Mesothelial cell of epicardium (in vitro differentiated cells): ENCODE results near the gene SOX13. TPM values are rescaled to one million over a fixed set of nuclear protein-coding genes. Genes with fewer than 3 reads are reported as not detected.

ENCODE experiments used
- DNase-seq, 2 experiments: peaks; one replicate each; pipeline ENCODE4 v3.0.0; 2021; ENCODE audit warnings: low spot score in 2 of 2; ENCODE audit not compliant: unreplicated experiment in 2 of 2
- H3K27ac Mint-ChIP-seq: 2 replicates; pipeline ENCODE4 v1.8.0; 2021; ENCODE audit warnings: mixed read lengths
- H3K27me3 Mint-ChIP-seq: 2 replicates; pipeline ENCODE4 v1.8.0; 2021; ENCODE audit warnings: low read depth, mixed read lengths
- H3K36me3 Mint-ChIP-seq: 2 replicates; pipeline ENCODE4 v1.8.0; 2021; ENCODE audit warnings: mixed read lengths
- H3K4me1 Mint-ChIP-seq: 2 replicates; pipeline ENCODE4 v1.8.0; 2021; ENCODE audit warnings: mixed read lengths
- H3K4me3 Mint-ChIP-seq: 2 replicates; pipeline ENCODE4 v1.8.0; 2021; ENCODE audit warnings: mild to moderate bottlenecking, moderate library complexity, mixed read lengths
- H3K9me3 Mint-ChIP-seq: 2 replicates; pipeline ENCODE4 v1.8.0; 2021; ENCODE audit warnings: mixed read lengths
- total RNA-seq: library from RNA; stranded (reverse); gene quantifications from 3 replicates; pipeline ENCODE4 v1.2.1, GENCODE V29; 2021
- TF ChIP-seq, protein P1 (sequence below): fragments of 200-600 bp; sonication (generic); IDR thresholded peaks from one replicate; pipeline ENCODE4 v1.5.0; 2021; ENCODE audit warnings: antibody characterized with exemption; ENCODE audit not compliant: unreplicated experiment

The SOX13 gene
- total RNA-seq, 1 donor from 2014 or later: 61.7 TPM

DNA sequence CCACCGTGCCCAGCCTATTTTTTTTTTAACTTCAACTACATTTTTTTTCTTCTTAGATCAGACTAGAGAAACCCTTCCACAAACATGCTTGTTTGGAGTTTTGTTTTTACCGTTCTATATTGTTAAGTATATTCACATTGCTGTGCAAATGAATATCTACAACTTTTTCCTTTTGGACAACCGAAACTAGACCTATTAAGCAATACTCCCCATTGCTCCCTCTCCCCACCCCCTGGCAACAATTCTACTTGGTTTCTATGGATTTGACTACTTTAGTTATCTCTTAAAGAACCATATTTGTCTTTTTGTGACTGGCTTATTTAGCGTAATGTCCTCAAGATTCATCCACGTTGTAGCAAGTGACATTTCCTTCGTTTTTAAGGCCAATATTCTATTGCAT, 59.8 kb downstream of the SOX13 start:
- Mint-ChIP-seq H3K4me1 (peaks cover 26% of the 10 kb centered on the region), H3K36me3 (peaks cover 9% of the 10 kb centered on the region), H3K9me3 (no peaks in the 10 kb centered on the region), H3K27me3 (no peaks in the 10 kb centered on the region), H3K27ac (no peak overlapping the region), H3K4me3 (no peak overlapping the region)
- TF ChIP-seq, protein P1, sequence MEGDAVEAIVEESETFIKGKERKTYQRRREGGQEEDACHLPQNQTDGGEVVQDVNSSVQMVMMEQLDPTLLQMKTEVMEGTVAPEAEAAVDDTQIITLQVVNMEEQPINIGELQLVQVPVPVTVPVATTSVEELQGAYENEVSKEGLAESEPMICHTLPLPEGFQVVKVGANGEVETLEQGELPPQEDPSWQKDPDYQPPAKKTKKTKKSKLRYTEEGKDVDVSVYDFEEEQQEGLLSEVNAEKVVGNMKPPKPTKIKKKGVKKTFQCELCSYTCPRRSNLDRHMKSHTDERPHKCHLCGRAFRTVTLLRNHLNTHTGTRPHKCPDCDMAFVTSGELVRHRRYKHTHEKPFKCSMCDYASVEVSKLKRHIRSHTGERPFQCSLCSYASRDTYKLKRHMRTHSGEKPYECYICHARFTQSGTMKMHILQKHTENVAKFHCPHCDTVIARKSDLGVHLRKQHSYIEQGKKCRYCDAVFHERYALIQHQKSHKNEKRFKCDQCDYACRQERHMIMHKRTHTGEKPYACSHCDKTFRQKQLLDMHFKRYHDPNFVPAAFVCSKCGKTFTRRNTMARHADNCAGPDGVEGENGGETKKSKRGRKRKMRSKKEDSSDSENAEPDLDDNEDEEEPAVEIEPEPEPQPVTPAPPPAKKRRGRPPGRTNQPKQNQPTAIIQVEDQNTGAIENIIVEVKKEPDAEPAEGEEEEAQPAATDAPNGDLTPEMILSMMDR: no peak
- DNase-seq: no peak

DNA sequence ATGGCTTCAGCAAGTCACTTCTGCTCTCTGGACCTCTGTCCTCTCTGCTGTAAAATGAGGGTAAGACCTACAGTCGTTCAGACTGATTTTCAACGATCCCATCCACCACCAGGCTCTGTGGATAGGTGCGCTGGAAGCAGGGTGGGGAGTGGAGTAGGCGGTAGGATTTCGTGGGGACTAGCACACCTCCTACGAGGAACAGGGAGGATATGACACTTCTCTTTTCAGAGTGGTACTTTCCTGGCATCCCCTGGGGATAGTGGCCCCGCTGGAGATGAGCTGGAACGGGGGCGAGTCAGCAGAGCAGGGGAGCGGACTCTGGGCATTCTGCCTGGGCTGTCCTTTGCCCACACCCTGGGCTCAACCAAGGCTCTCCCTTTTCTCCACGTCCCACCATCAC, 61.2 kb downstream of the SOX13 start:
- peaks cover 17% of the 10 kb centered on the region for H3K4me1 Mint-ChIP-seq
- TF ChIP-seq, protein P1: no peak
- peaks cover 12% of the 10 kb centered on the region for H3K36me3 Mint-ChIP-seq
- no peak for DNase-seq
- H3K4me3 Mint-ChIP-seq: no peak overlapping the region
- H3K27ac Mint-ChIP-seq: no peak overlapping the region
- no peaks in the 10 kb centered on the region for H3K9me3 Mint-ChIP-seq
- H3K27me3 Mint-ChIP-seq: no peaks in the 10 kb centered on the region

DNA sequence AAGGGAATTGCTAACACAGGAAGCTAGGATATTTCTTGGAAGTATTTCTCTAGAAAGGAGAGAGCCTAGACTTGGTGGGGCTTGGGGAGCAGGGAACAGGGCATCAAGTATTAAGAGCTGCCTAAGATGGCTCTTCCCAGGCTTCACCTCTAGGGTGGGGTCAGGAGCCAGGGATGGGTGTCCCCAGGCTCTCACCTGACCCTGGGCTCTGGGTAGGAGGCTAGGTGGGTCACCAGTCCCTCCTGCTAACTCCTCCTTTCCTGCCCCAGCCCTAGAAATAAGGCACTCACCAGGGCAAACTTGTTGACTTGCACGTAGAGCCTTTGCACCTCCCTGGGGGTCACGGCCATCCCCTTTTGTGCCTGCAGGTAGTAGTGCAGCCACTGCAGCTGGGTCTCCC, 63.9 kb downstream of the SOX13 start:
- Mint-ChIP-seq H3K9me3 (no peaks in the 10 kb centered on the region), H3K27ac (no peak overlapping the region), H3K4me1 (no peaks in the 10 kb centered on the region), H3K4me3 (no peak overlapping the region), H3K36me3 (peaks cover 14% of the 10 kb centered on the region), H3K27me3 (no peaks in the 10 kb centered on the region)
- TF ChIP-seq, protein P1: no peak
- no peak for DNase-seq

DNA sequence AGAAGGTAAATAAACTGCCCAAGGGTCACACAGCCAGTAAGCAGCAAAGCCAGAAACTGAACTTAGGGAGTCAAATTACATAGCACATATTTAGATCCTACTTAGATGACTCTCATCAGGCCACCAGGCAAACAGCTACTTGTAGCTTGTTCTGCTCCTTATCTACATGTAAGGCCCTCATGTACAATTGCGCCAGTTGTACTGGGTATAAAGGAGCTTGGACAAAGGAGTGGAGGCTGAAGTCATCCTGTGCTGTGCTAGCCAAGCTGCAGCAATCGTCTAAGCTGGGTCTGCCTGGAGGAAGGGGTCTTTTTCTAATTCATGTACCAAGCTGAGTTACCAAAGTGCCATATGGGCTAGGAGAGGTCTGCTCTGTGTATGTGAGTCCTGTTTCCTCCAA, 66.2 kb downstream of the SOX13 start:
- Mint-ChIP-seq H3K4me3 (no peak overlapping the region), H3K4me1 (no peaks in the 10 kb centered on the region)

DNA sequence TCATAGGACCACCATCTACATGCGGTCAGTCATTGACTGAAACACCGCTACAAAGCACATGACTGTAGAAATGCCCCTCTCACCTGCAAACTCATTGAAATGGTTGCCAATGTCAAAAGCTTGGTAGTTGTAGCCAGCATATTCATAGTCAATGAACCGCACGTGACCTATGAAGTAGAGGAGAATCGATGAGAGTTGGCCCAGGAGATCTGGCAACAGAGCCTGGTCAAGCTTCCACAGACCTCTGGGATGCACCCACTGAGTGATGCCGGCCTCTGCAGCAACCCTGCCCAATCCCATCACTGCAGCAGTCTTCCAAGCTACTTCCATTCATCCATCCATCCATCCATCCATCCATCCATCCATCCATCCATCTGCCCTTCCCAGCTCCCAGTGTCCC, 67.0 kb downstream of the SOX13 start:
- H3K4me1 Mint-ChIP-seq: no peaks in the 10 kb centered on the region
- TF ChIP-seq, protein P1: no peak
- peaks cover 14% of the 10 kb centered on the region for H3K36me3 Mint-ChIP-seq
- no peaks in the 10 kb centered on the region for H3K27me3 Mint-ChIP-seq
- no peak overlapping the region for H3K27ac Mint-ChIP-seq
- no peaks in the 10 kb centered on the region for H3K9me3 Mint-ChIP-seq
- DNase-seq: no peak
- H3K4me3 Mint-ChIP-seq: no peak overlapping the region

More for the DNA sequence above, 66.2 kb downstream of the SOX13 start:
- Mint-ChIP-seq H3K27ac (no peak overlapping the region), H3K36me3 (peaks cover 14% of the 10 kb centered on the region), H3K9me3 (no peaks in the 10 kb centered on the region), H3K27me3 (no peaks in the 10 kb centered on the region)
- no peak for DNase-seq
- TF ChIP-seq, protein P1: no peak

DNA sequence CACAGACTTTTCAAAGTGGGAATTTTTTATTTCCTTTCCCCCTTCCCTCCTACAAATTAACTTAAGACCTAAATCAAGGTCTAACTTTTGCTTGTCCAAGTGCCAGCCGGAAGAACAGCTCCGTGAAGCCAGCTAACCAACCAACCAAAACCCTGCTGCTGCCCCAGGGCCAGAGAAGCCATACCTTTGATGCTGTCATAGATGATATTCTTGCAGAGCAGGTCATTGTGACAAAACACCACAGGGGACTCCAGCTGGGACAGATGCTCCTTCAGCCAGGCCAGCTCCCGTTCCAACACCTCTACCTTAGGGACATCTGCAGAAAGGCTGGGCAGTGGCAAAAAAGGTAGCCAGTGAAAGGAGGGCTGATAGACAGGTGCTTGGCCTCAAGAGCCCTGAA, 68.2 kb downstream of the SOX13 start:
- Mint-ChIP-seq H3K27ac (no peak overlapping the region), H3K36me3 (peaks cover 17% of the 10 kb centered on the region), H3K4me3 (no peak overlapping the region), H3K9me3 (no peaks in the 10 kb centered on the region), H3K4me1 (no peaks in the 10 kb centered on the region), H3K27me3 (no peaks in the 10 kb centered on the region)
- TF ChIP-seq, protein P1: no peak
- no peak for DNase-seq
